PFSK-1 (cell line): ENCODE measurements around the gene TFCP2L1.

Source experiments
- FOXP2 ChIP-seq: optimal IDR thresholded peaks from 2 replicates; pipeline ENCODE3; 2011; ENCODE audit warnings: borderline replicate concordance, control low read depth, inconsistent platforms; ENCODE audit not compliant: insufficient read depth; ENCODE audit errors: extremely low read length, extremely low read depth
- POLR2AphosphoS5 ChIP-seq: IDR thresholded peaks from 2 replicates; pipeline ENCODE4 v1.6.1; 2012; ENCODE audit warnings: low read depth, mild to moderate bottlenecking, control low read depth, low read length, moderate library complexity
- SIN3A ChIP-seq: IDR thresholded peaks from 2 replicates; pipeline ENCODE4 v1.6.1; 2012; ENCODE audit warnings: mild to moderate bottlenecking, low read length, moderate library complexity, borderline replicate concordance; ENCODE audit not compliant: insufficient read depth
- TAF1 ChIP-seq: IDR thresholded peaks from 2 replicates; pipeline ENCODE4 v1.6.1; 2012; ENCODE audit warnings: low read length, control low read depth, borderline replicate concordance; ENCODE audit not compliant: insufficient read depth
- TF ChIP-seq, protein P1 (sequence below), 2 experiments: IDR thresholded peaks; 2 replicates each; pipeline versions ENCODE4 v1.6.1 to v1.8.0; 2011 to 2012; ENCODE audit warnings: low read depth in 2 of 2, low read length in 2 of 2, control low read depth in 1 of 2, inconsistent platforms in 1 of 2, mild to moderate bottlenecking in 1 of 2, moderate library complexity in 1 of 2; ENCODE audit not compliant: insufficient read depth in 1 of 2

Gene TFCP2L1

DNA sequence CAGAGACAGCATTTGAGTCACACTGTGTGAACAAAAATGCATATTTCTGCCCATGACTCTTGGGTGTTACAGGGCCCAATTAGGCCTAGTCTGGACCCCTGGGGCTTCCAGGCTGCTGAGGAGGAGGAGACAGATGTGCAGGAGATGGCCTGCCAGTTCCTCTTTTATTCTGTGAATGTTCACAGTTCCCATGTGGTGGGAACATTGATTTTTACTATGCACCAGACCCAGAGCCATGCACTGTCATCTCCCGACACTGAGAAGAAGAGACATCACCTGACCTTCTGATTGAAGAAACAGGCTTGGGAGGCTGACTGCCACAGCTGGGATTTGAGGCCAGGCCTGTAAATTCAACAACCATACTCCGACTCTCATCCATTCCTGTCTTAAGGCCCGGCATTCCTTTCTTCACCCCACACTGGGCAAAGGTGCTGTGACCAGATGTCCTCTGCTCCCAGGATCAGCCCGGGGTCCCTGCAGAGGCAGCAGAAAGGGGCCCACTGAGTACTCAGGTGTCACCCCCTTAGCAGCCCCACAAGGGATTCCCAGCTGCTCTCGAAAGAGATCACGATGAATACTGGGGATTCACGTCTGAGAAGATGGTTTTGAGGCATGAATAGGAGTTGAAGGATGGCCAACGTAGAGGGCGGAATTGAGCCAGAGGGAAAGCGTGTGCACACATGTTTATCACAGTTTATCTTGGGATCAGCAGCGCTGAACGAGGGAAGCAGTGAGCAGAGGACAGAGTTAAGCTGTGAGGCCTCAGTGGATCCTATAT, 3.6 kb upstream of the TFCP2L1 start:
- TF ChIP-seq SIN3A (no peak), TAF1 (no peak), POLR2AphosphoS5 (no peak), FOXP2 (no peak)
- TF ChIP-seq, protein P1, sequence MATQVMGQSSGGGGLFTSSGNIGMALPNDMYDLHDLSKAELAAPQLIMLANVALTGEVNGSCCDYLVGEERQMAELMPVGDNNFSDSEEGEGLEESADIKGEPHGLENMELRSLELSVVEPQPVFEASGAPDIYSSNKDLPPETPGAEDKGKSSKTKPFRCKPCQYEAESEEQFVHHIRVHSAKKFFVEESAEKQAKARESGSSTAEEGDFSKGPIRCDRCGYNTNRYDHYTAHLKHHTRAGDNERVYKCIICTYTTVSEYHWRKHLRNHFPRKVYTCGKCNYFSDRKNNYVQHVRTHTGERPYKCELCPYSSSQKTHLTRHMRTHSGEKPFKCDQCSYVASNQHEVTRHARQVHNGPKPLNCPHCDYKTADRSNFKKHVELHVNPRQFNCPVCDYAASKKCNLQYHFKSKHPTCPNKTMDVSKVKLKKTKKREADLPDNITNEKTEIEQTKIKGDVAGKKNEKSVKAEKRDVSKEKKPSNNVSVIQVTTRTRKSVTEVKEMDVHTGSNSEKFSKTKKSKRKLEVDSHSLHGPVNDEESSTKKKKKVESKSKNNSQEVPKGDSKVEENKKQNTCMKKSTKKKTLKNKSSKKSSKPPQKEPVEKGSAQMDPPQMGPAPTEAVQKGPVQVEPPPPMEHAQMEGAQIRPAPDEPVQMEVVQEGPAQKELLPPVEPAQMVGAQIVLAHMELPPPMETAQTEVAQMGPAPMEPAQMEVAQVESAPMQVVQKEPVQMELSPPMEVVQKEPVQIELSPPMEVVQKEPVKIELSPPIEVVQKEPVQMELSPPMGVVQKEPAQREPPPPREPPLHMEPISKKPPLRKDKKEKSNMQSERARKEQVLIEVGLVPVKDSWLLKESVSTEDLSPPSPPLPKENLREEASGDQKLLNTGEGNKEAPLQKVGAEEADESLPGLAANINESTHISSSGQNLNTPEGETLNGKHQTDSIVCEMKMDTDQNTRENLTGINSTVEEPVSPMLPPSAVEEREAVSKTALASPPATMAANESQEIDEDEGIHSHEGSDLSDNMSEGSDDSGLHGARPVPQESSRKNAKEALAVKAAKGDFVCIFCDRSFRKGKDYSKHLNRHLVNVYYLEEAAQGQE (IDR thresholded peaks at IDR 0.05; ENCODE audit: insufficient read depth in 1 of 2, low read depth in 2 of 2, low read length in 2 of 2) = no peak

GRCh38 chr2:121287956-121288355, 3.0 kb upstream of the TFCP2L1 start:
- TF ChIP-seq FOXP2 (no peak), SIN3A (no peak), POLR2AphosphoS5 (no peak)
- TF ChIP-seq, protein P1 (IDR thresholded peaks at IDR 0.05; ENCODE audit: insufficient read depth in 1 of 2, low read depth in 2 of 2, low read length in 2 of 2) = no peak

DNA sequence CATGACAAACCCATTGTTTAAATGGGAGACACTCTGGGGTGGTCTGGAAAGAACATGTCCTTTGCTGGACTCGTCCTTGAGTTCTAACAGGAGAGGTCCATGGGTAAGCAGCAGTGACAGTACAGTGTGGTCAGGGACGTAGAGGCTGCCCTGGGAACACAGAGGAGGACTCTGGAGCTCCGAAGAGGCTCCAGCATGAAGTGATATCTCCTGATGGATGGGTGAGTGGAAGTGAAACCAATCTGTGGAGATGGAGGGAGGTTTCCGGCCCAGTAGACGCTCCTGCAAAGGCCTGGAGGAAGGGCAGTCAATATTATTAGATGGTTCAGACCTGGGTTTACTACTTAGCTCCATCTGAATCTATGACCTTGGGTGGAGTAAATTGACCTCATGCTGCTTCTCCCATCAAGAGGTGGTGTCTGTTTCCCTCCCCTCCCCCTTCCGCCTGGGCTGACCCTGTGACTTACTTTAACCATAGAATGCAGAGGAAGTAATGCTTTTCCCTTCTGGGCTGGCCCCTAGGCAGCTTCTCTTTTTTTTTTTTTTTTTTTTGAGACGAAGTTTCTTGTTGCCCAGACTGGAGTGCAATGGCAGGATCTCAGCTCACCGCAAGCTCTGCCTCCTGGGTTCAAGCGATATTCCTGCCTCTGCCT, 2.3 kb upstream of the TFCP2L1 start:
- TF ChIP-seq SIN3A = no peak
- TF ChIP-seq TAF1 = no peak
- TF ChIP-seq FOXP2 = no peak
- TF ChIP-seq, protein P1 (IDR thresholded peaks at IDR 0.05; ENCODE audit: insufficient read depth in 1 of 2, low read depth in 2 of 2, low read length in 2 of 2) = no peak
- TF ChIP-seq POLR2AphosphoS5 = no peak

GRCh38 chr2:121286506-121286905, 1.5 kb upstream of the TFCP2L1 start:
- TF ChIP-seq FOXP2 = no peak
- no peak for TF ChIP-seq POLR2AphosphoS5
- no peak for TF ChIP-seq SIN3A
- TF ChIP-seq TAF1 = no peak
- TF ChIP-seq, protein P1 (IDR thresholded peaks at IDR 0.05; ENCODE audit: insufficient read depth in 1 of 2, low read depth in 2 of 2, low read length in 2 of 2) = no peak
